Right ventricle myocardium superior (tissue), 1 donor: Measurements from ENCODE around the gene ETFDH. TPM values are rescaled to one million over a fixed set of nuclear protein-coding genes. Genes with fewer than 3 reads are reported as not detected.
"Not testable (repeated sequence)": the region's sequence is repeated elsewhere in the genome, so short reads cannot be mapped to it uniquely, and the experiment has no call there.

ENCODE experiments used
- ATAC-seq: fragments of 200-7000 bp; cut with Tn5 transposase; one replicate; pipeline ENCODE4 v1.9.1; 2020; ENCODE audit warnings: mild to moderate bottlenecking; ENCODE audit not compliant: poor library complexity
- DNase-seq: peaks from one replicate; pipeline ENCODE4 v3.0.0-alpha.2; 2020
- intact Hi-C: fragments of 100-400 bp; cut with DNase I; formaldehyde crosslinking; loops from one replicate; pipeline ENCODE4 v1.11.2; 2022
- total RNA-seq: library from RNA; stranded (reverse); fragmentation: NEBNext Ultra II Directional; extraction: Animal tissue kit (Norgen Biotek cat#: 25700); gene quantifications from one replicate; pipeline ENCODE4 v1.2.1, GENCODE V29; 2021
- donor health status: DM: no; HTN: yes; CAD: no; lungs with severe emphysema.

ETFDH gene
- total RNA-seq, 1 donor from 2014 or later = 389 TPM

- no peak for DNase-seq
- intact Hi-C loops = no loop called here
- peak; percentile 8 for ATAC-seq
These were observed 506 bp upstream of the ETFDH start, which contains the start of gene C4orf46 for GRCh38 chr4:158671665-158671914. TSS of gene C4orf46 (minus strand) at chr4:158671887. CDS start at chr4:158671801, 86 bp downstream.

- DNase-seq (no peak), ATAC-seq (no peak)
- intact Hi-C loops = no loop called here
These were observed 1.5 kb downstream of the ETFDH start for GRCh38 chr4:158673633-158674032.

GRCh38 chr4:158676076-158676475 is 4.0 kb downstream of the ETFDH start:
- ATAC-seq (no peak), DNase-seq (no peak)
- intact Hi-C loops = no loop called here

- DNase-seq = no peak
- intact Hi-C loops = no loop called here
- no peak for ATAC-seq
These were observed 6.7 kb downstream of the ETFDH start for GRCh38 chr4:158678767-158679166.

- no peak for DNase-seq
- intact Hi-C loops = no loop called here
- ATAC-seq = no peak
These were observed 9.5 kb downstream of the ETFDH start for GRCh38 chr4:158681629-158682028.

- intact Hi-C loops = no loop called here
- ATAC-seq = no peak
These were observed 10.0 kb downstream of the ETFDH start for GRCh38 chr4:158682066-158682465.

GRCh38 chr4:158688813-158689212 is 16.7 kb downstream of the ETFDH start:
- ATAC-seq = no peak
- intact Hi-C loops = no loop called here
- no peak for DNase-seq

More at GRCh38 chr4:158682066-158682465, 10.0 kb downstream of the ETFDH start:
- DNase-seq = no peak

GRCh38 chr4:158704274-158704673 is 32.2 kb downstream of the ETFDH start:
- intact Hi-C loops = no loop called here
- DNase-seq = no peak
- no peak for ATAC-seq

- ATAC-seq = no peak
- intact Hi-C loops = no loop called here
- DNase-seq = no peak
These were observed 38.7 kb downstream of the ETFDH start for GRCh38 chr4:158710814-158711213.

- ATAC-seq, DNase-seq, intact Hi-C loops: not testable (repeated sequence)
These were observed 40.5 kb downstream of the ETFDH start for GRCh38 chr4:158712622-158713021.

- ATAC-seq (no peak), DNase-seq (no peak)
- intact Hi-C loops = no loop called here
These were observed 42.8 kb downstream of the ETFDH start for GRCh38 chr4:158714937-158715336.

GRCh38 chr4:158715802-158716201 is 43.7 kb downstream of the ETFDH start:
- DNase-seq (no peak), ATAC-seq (no peak)
- intact Hi-C loops = no loop called here

GRCh38 chr4:158721680-158722079 is 49.6 kb downstream of the ETFDH start:
- intact Hi-C loops = loop anchor here (10.0 kb wide), 2 partner anchors 453 to 483 kb away; no protein-coding TSS in a partner anchor
- DNase-seq = no peak
- ATAC-seq = no peak

GRCh38 chr4:158722291-158722916 is 50.3 kb downstream of the ETFDH start:
- intact Hi-C loops = loop anchor here (10.0 kb wide), 2 partner anchors 452 to 482 kb away; no protein-coding TSS in a partner anchor
- ATAC-seq (peak; percentile 50), DNase-seq (no peak)

- peak; percentile 91 for DNase-seq
- intact Hi-C loops = loop anchor here (10.0 kb wide), 2 partner anchors 452 to 482 kb away; no protein-coding TSS in a partner anchor
- ATAC-seq = peak; percentile 99
These were observed 51.1 kb downstream of the ETFDH start, which contains the start of gene PPID for GRCh38 chr4:158722917-158723793. TSS of gene PPID (minus strand) at chr4:158723396. CDS start at chr4:158723288, 108 bp downstream.

- no peak for DNase-seq
- no peak for ATAC-seq
- intact Hi-C loops = loop anchor here (5.0 to 10.0 kb wide), 4 partner anchors 43 to 480 kb away; partner anchors contain the start of gene FNIP2
These were observed 52.5 kb downstream of the ETFDH start for GRCh38 chr4:158724637-158725036.

- intact Hi-C loops = loop anchor here (5.0 to 10.0 kb wide), 4 partner anchors 41 to 478 kb away; partner anchors contain the start of gene FNIP2
These were observed 54.5 kb downstream of the ETFDH start for GRCh38 chr4:158726633-158727032.

GRCh38 chr4:158728236-158728635 is 56.1 kb downstream of the ETFDH start:
- intact Hi-C loops = loop anchor here (5.0 to 10.0 kb wide), 4 partner anchors 39 to 477 kb away; partner anchors contain the start of gene FNIP2
- no peak for DNase-seq
- ATAC-seq = no peak

More at GRCh38 chr4:158726633-158727032, 54.5 kb downstream of the ETFDH start:
- DNase-seq (no peak), ATAC-seq (no peak)
